GM19372 (cell line): Measurements from ENCODE around the gene ZNF700.
"Not testable (repeated sequence)": the region's sequence is repeated elsewhere in the genome, so short reads cannot be mapped to it uniquely, and the experiment has no call there.

Experiments
- ATAC-seq: cut with Tn5 transposase; IDR thresholded peaks from one replicate; pipeline ENCODE4 v1.9.1; 2021; ENCODE audit warnings: mild to moderate bottlenecking, low read depth, moderate library complexity; ENCODE audit not compliant: unreplicated experiment

The ZNF700 gene

DNA sequence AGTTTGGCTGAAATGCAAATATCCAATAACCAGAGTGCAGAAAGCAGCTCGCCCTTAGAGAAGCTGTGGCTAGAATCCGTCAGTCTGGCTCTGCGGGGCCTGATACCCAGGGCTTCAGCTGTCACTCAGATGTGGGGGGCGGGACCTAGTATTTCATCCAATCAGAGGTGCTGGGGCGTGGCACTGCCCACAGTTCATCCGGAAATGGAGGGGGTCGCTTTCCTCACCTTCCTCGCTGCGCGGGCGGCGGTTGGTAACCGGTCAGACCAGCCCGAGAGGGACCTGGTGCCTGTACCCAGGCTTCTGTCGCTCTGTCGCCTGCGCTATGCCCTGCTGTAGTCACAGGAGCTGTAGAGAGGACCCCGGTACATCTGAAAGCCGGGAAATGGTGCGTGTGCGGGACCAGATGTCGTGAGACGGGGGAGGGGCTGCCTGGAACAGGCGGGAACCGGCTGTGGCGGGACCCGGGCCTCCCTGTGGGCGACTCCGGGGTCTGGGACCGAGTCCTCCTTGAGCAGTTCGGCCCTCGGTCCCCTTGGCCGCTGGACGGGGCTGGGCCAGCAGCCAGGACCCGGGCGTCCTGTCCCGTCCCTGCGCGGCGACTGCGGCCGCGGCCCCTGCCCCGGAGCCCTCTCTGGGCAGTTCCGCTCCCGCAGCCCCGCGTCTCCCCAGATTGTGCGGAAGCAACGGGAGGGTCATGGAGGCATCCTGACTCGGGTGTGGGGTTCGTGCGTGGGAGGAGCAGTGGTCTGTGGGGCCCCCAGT, at the start of gene ZNF700:
ZNF700 (plus strand) TSS at position 222 of the 765 bp plus-strand sequence; CDS start at position 326, 104 bp downstream.
- ATAC-seq: peak; percentile 77

- ATAC-seq: not testable (repeated sequence)
Observed at GRCh38 chr19:11879687-11880266, 45.1 kb upstream of the ZNF700 start.

DNA sequence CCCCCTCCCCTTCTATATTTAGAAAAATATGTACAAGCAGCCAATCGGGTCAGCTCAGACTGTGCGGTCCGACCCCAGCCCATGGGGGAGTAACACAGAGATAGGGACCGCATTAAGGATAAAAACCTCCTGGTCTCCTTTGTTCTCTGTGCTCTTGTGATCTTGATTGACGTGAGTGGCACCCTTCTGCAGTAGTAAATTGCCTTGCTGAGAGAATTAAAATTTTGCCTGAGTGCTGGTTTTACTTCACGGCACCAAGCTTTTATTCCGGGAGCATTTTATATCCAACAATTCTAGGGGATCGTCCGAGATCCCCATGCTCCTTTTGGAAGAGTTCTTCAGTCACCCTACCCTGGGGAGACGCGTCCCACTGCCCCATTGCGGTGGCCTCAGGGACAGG, 44.3 kb upstream of the ZNF700 start:
- ATAC-seq: no peak

DNA sequence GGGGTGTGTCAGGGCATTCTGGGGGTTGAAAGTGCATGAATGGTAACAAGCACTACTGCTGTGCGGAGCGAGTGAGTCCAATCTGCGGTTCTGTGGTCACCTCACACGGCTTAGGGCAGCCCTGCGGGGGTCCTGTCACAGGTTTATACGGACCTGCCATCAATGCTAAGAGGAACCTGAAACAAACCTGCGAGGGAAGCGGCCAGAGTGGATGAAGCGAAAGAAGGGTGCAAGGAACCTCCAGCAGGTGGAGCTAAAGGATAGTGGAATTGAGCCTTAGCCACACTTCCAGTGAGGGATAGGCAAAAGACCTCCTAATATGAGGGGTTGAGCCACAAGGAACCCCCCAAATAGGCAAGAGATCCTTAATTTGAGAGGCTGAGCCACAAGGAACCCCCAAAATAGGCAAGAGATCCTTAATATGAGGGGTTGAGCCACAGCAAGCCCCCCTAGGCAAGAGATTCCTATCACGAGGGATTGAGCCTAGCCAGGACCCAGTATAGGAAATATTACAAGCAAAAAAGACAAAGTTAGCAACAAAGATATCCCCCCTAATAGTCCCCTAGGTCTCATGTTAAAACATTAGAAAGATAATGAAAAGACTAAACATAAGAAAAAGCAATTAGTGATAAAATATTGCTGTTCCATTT, 43.6 kb upstream of the ZNF700 start:
- no peak for ATAC-seq

DNA sequence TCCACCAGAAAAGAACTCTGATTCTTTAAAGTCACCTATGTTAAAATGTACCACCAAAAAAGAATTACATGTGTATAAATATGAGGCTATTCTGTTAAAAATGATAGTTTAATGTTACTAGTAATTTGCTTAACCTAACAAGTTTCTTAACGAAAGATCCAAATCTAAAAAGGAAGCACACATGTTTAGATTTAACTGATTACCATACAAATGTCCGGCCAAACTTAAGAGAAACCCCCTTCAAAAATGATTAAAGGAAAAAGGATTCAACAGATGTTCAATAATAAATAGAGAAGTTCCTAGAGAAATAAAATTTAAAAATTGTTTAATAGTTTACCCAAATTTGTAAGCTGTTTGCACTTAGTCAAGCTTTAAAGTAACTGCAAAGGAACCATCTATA, 42.3 kb upstream of the ZNF700 start:
- no peak for ATAC-seq

DNA sequence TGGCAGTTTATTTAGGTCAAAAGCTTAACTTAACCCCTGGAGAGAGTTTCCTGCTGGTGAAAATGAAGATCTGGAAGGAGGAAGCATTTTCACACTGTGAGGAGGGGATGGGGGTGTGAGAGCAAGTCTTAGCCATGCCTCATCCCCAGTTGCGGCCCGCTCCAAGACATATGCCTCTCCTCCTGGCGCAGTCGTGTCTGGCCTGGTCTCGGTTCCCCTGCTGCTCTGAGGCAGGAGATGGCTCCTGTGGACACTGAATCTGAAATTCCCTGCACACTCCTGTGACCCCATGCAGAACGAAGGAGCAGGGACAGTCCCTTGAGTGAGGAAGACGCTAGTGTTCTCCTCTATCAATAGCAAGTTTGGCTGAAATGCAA, 37.7 kb upstream of the ZNF700 start:
- no peak for ATAC-seq

- ATAC-seq: no peak
Observed at GRCh38 chr19:11887611-11888531, 37.0 kb upstream of the ZNF700 start, which contains the start of gene ZNF69. Gene ZNF69, plus strand, starts transcription at chr19:11887782. Its CDS starts 142 bp downstream, at chr19:11887924.

GRCh38 chr19:11889901-11890300, 35.0 kb upstream of the ZNF700 start:
- ATAC-seq: not testable (repeated sequence)

DNA sequence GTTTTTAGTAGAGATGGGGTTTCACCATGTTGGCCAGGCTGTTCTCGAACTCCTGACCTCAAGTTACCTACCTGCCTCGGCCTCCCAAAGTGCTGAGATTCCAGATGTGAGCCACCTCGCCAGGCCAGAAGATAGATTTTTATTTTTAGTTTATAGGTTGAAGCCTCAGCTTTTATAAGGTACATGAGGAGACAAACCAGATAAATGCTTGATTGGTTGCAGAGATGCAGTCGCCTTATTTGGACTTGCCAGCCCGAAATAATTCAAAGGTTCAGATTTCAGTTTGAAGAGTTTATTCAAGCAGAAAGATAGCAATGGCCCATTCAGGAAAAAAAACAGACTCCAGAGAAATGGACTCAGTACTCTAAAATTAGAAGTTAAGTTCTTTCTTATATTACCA, 34.3 kb upstream of the ZNF700 start:
- no peak for ATAC-seq

GRCh38 chr19:11894851-11895250, 30.1 kb upstream of the ZNF700 start:
- no peak for ATAC-seq

DNA sequence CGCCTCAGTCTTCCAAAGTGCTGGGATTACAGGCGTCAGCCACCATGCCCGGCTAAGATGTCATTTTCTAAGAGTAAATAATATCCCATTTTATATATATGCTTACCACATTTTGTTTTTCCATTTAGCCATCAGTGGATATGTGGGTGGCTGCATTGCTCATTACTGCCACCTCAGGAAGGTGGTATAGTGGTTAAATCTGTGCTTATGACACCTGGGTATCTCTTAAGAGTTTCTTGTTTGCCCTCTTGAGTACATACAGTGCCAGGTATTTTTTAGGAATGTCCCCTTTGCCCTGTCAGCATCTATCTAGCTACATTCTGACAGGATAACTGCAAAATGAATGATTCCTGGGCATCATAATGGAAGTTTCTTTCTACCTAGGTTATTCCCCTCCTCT, 22.7 kb upstream of the ZNF700 start:
- ATAC-seq: no peak

DNA sequence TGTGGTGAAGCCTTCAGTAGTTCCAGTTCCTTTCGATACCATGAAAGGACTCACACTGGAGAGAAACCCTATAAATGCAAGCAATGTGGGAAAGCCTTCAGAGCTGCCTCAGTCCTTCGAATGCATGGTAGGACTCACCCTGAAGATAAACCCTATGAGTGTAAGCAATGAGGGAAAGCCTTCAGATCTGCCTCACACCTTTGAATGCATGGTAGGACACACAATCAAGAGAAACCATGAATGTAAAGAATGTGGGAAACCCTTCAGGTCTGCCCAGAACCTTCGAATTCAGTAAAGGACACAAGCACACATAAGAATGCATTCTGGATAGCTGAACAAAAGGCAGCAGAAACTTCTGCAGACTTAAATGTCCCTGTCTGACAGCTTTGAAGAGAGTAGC, 19.0 kb upstream of the ZNF700 start:
- no peak for ATAC-seq

DNA sequence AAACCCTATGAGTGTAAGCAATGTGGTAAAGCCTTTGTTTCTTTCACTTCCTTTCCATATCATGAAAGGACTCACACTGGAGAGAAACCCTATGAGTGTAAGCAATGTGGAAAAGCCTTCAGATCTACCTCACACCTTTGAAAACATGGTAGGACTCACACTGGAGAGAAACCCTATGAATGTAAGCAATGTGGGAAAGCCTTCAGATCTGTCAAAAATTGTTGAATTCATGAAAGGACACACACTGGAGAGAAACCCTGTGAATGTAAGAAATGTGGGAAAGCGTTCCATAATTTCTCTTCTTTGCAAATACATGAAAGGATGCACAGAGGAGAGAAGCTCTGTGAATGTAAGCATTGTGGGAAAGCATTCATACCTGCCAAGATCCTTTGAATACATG, 13.0 kb upstream of the ZNF700 start:
- ATAC-seq: not testable (repeated sequence)

DNA sequence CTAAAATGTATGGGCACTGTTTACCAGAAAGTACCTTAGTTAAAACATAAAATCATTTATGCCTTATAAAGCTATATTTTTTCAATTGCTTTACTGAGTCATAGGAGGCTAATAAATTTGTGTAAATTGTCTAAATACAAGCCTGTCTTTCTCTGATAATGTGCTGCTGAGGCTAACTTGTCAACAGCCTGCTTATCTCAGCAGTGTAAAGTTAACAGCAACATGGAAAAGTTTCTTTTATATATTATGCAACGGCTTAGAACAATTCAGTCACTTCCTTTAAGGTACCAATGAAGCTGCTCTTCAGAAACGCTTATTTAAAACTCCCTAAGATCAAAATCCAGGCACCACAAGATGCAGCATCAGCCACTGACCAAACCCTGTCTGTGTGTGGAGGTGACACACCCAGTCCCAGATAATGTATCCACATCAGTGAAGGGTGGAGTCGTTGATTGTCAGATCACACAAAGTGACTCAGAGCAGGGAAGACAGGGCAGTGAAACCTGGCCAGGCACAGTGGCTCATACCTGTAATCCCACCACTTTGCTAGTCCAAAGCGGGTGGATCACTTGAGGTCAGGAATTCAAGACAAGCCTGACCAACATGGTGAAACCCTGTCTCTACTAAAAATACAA, 10.4 kb upstream of the ZNF700 start:
- not testable (repeated sequence) for ATAC-seq

DNA sequence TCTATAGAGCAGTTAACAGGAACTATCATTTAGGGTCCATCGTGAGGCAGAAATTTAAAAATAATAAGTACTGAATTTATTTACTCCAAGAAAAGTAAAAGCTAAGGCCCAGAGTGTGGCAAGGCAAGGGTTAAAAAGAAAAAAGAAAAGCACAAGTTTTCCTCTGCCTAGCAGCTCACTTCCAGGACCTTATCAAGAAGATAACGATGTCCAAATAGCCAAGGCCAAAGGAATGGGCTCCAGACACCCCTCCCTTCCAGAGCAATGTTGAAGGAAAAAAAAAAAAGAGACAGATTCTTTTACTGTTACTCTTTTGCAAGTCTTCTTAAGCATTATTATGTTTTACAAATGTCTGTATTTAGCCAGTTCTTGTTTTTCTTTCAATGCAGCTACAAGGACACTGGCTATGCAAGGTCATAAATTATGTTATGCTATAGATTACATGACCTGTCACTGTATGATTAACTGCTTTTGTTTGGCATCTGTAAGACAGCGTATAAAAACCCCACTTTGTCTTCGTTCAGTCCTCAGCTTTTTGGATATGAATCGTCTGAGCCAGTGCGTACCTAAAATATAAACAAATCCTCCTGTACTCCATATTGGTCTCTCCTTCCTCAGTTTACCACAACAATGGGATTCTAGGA, 2.9 kb upstream of the ZNF700 start:
- ATAC-seq: no peak

DNA sequence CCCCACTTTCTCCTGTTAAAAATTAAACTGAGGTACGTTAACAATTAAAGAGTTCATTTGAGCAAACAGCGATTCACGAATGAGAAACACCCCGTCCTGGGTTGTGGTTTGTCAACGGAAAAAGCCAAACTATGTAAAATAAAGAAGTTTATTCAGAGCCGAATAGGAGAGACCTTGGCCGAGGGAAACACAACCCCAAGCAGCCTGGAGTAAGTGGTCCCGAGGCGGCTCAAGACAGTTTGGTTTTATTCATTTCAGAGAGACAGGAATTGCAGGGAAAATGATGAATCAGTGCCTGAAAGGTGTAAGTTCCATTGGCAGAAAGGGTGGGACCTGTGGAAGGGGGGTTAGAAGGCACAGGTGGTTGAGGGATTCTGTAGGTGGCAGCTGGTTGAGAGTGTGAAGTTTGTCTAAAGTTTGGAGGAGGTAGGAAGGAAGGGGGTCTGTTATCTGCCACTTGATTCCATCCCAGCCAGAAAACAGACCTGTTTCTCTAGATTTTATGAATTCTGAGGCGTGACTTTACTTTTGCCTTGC, 812 bp downstream of the ZNF700 start:
- ATAC-seq: not testable (repeated sequence)

DNA sequence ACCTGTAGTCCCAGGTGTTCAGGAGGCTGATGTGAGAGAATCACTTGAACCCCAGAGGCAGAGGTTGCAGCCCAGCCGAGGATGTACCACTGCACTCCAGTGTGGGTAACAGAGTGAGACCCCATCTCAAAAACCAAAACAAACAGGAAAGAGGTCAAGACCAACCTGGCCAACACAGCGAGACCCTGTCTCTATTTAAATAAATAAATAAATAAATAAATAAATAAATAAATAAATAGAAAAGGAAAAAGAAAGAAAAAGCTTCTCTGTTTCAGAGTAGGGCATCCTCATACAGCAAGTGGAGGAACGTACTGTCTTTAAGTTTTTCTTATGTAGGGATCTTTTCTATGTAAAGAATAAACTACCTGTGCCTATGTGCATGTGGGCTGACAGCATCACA, 2.3 kb downstream of the ZNF700 start:
- ATAC-seq: no peak

DNA sequence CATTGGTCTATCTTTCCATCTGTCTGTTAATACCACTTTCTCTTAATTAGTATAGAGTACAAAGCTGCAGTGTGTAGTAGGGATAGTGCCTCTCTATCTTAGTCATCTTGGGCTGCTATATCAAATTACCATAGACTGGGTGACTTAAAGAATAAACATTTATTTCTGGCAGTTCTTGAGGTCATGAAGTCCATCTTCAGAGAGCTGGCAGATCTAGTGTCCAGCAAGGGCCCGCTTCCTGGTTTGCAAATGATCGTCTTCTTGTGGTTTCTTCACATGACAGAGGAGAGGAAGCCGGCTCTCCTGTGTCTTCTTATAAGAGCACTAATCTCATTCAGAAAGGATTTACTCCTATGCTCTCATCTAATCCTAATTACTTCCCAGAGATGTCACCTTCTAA, 6.1 kb downstream of the ZNF700 start:
- ATAC-seq: no peak

- no peak for ATAC-seq
Observed at GRCh38 chr19:11931513-11931912, 6.6 kb downstream of the ZNF700 start.
